Kidney epithelial cell (primary cell): ENCODE measurements around the gene REEP5. TPM values are rescaled to one million over a fixed set of nuclear protein-coding genes. Genes with fewer than 3 reads are reported as not detected.

Source experiments
- DNase-seq: peaks from one replicate; pipeline ENCODE4 v3.0.0-alpha.2; 2010; ENCODE audit warnings: low read depth
- H3K27me3 ChIP-seq: 2 replicates; pipeline ENCODE4 v1.6.0; 2011; ENCODE audit warnings: low read length; ENCODE audit not compliant: control insufficient read depth, insufficient read depth
- H3K36me3 ChIP-seq: 2 replicates; pipeline ENCODE4 v1.5.1; 2011; ENCODE audit warnings: low read length; ENCODE audit not compliant: control insufficient read depth, insufficient read depth
- H3K4me3 ChIP-seq: 2 replicates; pipeline ENCODE4 v1.5.1; 2011; ENCODE audit warnings: low read depth, mild to moderate bottlenecking, control low read depth, low read length
- total RNA-seq: library from RNA; depleted of rRNA; stranded (reverse); fragments of >200 nt; gene quantifications from 2 replicates; pipeline ENCODE4 v1.2.3, GENCODE V29; 2015
- TF ChIP-seq, protein P1 (sequence below): IDR thresholded peaks from 2 replicates; pipeline ENCODE4 v1.5.1; 2011; ENCODE audit warnings: mild to moderate bottlenecking, moderate library complexity, low read length, control low read depth, inconsistent platforms; ENCODE audit not compliant: insufficient read depth, poor library complexity, severe bottlenecking

Gene REEP5
- total RNA-seq, 1 donor from 2014 or later: 79.4 TPM

DNA sequence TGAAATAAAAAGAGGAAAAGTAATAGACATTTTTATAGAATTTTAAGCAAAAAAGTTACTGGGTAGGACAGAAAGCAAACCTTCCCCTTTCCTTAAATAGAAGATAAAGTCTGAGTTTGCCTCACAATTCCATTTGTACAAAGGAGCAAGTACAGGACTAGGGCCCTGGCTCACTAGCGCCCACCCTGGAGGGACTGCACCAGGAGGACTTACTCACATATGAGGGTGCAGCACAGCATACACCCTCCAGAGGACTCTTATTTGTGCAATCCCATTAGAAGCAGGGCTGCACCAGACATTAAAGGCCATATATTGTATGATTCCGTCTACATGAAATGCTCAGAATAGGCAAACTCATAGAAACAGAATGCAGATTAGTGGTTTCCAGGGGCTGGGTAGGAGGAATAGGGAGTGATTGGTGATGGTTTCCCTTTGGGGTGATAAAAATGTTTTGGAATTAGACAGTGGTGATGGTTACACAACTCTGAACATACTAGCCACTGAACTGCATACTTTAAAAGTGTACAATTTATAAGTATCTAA is 4.5 kb downstream of the REEP5 start:
- H3K36me3 ChIP-seq: no peaks in the 10 kb centered on the region
- no peaks in the 10 kb centered on the region for H3K27me3 ChIP-seq
- DNase-seq: no peak
- no peak overlapping the region for H3K4me3 ChIP-seq
- TF ChIP-seq, protein P1, sequence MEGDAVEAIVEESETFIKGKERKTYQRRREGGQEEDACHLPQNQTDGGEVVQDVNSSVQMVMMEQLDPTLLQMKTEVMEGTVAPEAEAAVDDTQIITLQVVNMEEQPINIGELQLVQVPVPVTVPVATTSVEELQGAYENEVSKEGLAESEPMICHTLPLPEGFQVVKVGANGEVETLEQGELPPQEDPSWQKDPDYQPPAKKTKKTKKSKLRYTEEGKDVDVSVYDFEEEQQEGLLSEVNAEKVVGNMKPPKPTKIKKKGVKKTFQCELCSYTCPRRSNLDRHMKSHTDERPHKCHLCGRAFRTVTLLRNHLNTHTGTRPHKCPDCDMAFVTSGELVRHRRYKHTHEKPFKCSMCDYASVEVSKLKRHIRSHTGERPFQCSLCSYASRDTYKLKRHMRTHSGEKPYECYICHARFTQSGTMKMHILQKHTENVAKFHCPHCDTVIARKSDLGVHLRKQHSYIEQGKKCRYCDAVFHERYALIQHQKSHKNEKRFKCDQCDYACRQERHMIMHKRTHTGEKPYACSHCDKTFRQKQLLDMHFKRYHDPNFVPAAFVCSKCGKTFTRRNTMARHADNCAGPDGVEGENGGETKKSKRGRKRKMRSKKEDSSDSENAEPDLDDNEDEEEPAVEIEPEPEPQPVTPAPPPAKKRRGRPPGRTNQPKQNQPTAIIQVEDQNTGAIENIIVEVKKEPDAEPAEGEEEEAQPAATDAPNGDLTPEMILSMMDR: peak; percentile 24

DNA sequence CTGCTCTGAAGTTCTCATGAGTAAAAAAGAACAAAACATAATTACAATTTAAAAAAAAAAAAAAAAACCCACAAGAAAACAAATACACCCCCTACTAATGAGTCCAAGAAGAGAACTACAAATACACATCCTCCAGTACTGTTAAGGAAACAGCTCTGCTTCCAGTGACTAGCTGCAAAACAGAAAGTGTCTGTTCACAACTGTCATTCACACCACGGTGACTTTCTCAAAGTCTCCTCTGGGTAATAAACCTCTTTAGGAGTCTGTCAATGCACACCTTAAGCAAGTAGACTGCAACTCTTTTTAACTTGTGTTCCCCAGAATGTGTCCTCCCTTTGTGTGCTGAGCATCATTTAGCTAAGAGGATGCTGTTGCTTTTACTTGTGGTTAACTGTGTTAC is 6.2 kb downstream of the REEP5 start:
- TF ChIP-seq, protein P1: no peak

DNA sequence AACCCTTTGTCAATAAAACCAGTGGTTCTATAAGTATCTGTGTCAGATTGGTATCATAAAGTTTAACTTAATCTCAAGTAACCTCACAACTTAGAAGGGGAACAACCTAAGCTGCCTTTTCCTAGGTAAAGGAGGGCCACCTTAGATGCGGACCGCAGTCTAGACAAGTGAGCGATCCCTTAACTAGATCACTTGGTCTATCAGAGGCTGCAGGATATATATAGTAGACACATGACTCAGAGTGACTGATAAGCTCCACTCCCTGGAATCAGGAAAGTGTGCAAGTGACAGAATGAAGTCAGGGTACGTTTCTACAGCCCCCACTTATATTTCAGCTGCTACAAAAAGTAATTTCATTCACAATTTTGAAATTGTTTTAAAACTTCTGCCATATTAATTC is 7.4 kb downstream of the REEP5 start:
- TF ChIP-seq, protein P1: no peak
- Histone ChIP-seq H3K4me3 (no peak overlapping the region), H3K27me3 (no peaks in the 10 kb centered on the region), H3K36me3 (no peaks in the 10 kb centered on the region)
- no peak for DNase-seq

More for the DNA sequence above, 6.2 kb downstream of the REEP5 start:
- no peaks in the 10 kb centered on the region for H3K27me3 ChIP-seq
- no peak overlapping the region for H3K4me3 ChIP-seq
- H3K36me3 ChIP-seq: no peaks in the 10 kb centered on the region
- no peak for DNase-seq

DNA sequence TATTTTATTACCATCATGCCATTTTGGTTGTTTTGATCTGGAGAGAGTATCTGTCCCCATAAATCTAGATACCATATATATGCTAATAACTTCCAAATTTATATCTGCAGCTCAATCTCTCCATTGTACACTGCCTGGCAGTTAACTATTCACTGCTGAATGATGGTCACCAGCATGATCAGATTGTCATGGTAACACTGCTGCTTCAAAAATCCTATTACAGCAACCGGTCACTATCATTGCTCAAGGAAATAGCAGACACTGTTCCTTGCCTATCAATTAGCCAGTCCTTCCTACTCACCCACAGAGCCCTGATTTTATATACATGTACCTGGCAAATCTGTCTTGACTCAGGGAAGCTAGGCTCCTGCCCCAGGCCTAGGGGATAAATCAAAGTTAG is 11.5 kb downstream of the REEP5 start:
- Histone ChIP-seq H3K27me3 (no peaks in the 10 kb centered on the region), H3K4me3 (no peak overlapping the region), H3K36me3 (peaks cover 1% of the 10 kb centered on the region)
- no peak for DNase-seq
- TF ChIP-seq, protein P1: no peak

DNA sequence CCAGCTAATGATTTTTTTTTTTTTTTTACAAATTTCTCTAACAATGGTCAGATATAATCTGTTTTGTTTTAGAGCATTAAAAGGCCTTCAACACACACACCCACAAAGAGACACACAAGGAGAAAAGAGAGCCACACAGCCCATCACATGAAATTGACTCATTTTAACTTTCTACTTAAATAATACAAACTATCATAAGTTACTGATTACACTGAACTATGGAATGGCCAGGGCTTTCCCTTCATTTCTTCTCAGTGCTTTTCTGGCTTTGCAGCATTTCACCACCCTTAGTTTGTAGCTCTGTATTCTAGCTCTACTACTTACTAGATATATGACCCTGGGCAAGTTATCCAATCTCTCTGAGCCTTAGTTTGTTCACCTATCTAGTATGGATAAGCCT is 13.2 kb downstream of the REEP5 start:
- H3K4me3 ChIP-seq: no peak overlapping the region
- TF ChIP-seq, protein P1: no peak
- no peaks in the 10 kb centered on the region for H3K27me3 ChIP-seq
- no peak for DNase-seq
- H3K36me3 ChIP-seq: peaks cover 1% of the 10 kb centered on the region

DNA sequence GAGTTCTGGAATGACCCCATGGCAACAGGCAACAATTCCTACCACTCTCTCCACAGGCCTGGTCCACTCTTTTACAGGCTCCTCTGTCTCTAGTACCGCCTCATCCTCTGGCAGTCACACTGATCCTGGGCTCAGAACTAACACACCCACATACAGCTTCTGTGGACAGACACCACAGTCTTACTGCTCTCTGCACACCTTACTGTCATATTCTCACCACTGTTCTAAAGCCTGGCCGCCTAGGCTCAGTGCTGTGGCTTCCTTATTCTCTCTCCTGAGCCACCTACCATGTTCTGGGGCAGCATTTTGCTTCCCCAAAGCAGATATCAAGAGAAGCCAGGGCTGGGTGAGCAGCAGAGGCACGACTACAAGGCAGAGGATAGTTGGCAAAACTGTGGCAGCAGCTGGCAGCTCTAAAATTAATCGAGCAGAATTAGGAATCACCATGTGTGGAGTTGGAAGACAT is 14.8 kb downstream of the REEP5 start:
- no peaks in the 10 kb centered on the region for H3K27me3 ChIP-seq
- DNase-seq: no peak
- H3K36me3 ChIP-seq: peaks cover 1% of the 10 kb centered on the region
- no peak overlapping the region for H3K4me3 ChIP-seq
- TF ChIP-seq, protein P1: no peak
